ENCODE data around the gene GLTPD2. TPM values are rescaled to one million over a fixed set of nuclear protein-coding genes. Genes with fewer than 3 reads are reported as not detected.

Gene GLTPD2
- total RNA-seq, 3 donors from 2014 or later, result not detected

DNA sequence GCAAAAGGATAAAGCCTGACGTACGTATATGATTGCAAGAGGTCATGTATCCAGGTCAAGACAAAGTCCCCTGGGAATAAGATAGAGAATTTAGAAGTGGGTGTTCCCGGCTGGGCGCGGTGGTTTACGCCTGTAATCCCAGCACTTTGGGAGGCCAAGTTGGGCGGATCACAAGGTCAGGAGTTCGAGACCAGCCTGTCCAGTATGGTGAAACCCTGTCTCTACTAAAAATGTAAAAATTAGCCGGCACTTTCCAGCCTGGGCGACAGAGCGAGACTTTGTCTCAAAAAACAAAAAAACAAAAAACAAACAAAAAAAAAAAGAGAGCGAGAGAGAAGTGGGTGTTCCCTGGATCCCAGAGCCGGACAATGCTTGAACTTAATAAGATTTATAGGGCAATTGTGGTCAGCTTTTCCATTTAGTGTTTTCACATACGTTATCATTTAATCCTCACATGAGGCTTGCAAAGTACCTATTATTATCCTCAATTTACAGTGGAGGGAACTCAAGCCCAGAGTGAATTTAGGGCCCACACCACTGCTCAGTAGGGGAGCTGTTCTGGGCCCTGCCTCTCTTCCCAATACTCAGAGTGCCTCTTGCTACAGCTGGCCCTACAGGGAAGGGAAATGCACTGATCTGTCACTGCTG is 481 bp upstream of the GLTPD2 start:
- H3K4me3 ChIP-seq, result peak overlapping the region in 2 of 3 donors; percentile 79 to 92
- intact Hi-C loops (cut with DNase I; ENCODE audit: low total_unique reads), result loop anchor here (5.0 kb wide), 1 partner anchor 104 kb away; no protein-coding TSS in a partner anchor
- H3K27ac ChIP-seq, result peak overlapping the region in 1 of 2 donors; percentile 97
- TF ChIP-seq POLR2A (IDR thresholded peaks at IDR 0.05) (no peak), CTCF (IDR thresholded peaks at IDR 0.05) (no peak), POLR2AphosphoS5 (IDR thresholded peaks at IDR 0.05) (no peak)
- H3K36me3 ChIP-seq, result no peaks in the 10 kb centered on the region
- no peak for DNase-seq (ENCODE audit: low spot score in 2 of 2)
- H3K9me3 ChIP-seq, result no peaks in the 10 kb centered on the region
- H3K27me3 ChIP-seq, result peaks cover 0 to 10% of the 10 kb centered on the region in 2 donors
- H3K4me1 ChIP-seq, result peaks cover 0 to 7% of the 10 kb centered on the region in 2 donors

DNA sequence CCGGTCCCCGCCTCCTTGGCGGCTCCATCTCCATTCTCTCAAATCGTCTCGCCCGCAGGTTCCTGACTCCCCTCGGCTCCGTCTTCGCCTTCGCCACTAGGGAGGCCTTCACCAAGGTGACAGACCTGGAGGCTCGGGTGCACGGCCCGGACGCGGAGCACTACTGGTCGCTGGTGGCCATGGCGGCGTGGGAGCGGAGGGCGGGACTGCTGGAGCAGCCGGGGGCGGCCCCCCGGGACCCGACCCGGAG is 862 bp downstream of the GLTPD2 start:
- no peaks in the 10 kb centered on the region for H3K9me3 ChIP-seq
- no peak for DNase-seq (ENCODE audit: low spot score in 2 of 2)
- peaks cover 0 to 1% of the 10 kb centered on the region in 2 donors for H3K27me3 ChIP-seq
- peak overlapping the region; percentile 91 to 97 for H3K27ac ChIP-seq
- H3K4me1 ChIP-seq, result peaks cover 0 to 7% of the 10 kb centered on the region in 2 donors
- peak overlapping the region; percentile 63 to 92 (median 79) for H3K4me3 ChIP-seq
- H3K36me3 ChIP-seq, result no peaks in the 10 kb centered on the region
- intact Hi-C loops (cut with DNase I; ENCODE audit: low total_unique reads), result loop anchor here (5.0 kb wide), 1 partner anchor 103 kb away; no protein-coding TSS in a partner anchor
- TF ChIP-seq CTCF (IDR thresholded peaks at IDR 0.05) (no peak), POLR2AphosphoS5 (IDR thresholded peaks at IDR 0.05) (no peak), POLR2A (IDR thresholded peaks at IDR 0.05) (no peak)

DNA sequence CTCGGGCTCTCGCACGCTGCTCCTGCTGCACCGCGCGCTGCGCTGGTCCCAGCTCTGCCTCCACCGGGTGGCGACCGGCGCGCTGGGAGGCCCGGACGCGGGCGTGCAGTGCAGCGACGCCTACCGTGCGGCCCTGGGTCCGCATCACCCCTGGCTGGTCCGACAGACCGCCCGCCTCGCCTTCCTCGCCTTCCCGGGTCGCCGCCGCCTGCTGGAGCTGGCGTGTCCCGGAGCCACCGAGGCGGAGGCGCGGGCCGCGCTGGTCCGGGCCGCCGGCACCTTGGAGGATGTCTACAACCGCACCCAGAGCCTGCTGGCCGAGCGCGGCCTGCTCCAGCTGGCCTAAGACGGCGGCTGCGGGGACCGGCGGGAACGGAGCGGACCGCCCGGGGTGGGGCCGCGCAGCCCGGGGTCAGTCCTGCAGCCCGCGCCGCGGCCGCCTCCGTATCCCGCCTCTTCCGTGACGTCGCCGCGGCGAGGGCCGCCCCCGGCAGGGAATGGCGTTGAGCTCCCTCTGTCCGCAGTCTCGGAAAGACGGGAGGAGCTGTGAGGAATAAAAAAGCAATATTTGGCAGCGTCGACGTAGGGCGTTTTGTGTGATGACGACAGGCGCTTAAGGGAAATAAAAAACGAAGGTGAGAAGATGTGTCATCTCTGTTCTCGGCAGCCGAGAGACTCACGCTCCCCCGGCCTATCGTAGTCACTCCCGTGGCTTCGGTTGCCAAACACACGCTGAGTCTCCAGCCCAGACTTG is 1.4 kb downstream of the GLTPD2 start:
- intact Hi-C loops (cut with DNase I; ENCODE audit: low total_unique reads), result loop anchor here (5.0 kb wide), 1 partner anchor 102 kb away; no protein-coding TSS in a partner anchor
- Histone ChIP-seq H3K4me1 (peaks cover 0 to 7% of the 10 kb centered on the region in 2 donors), H3K9me3 (no peaks in the 10 kb centered on the region), H3K27ac (peak overlapping the region; percentile 91 to 97), H3K36me3 (no peaks in the 10 kb centered on the region), H3K27me3 (no peaks in the 10 kb centered on the region), H3K4me3 (peak overlapping the region; percentile 63 to 92 (median 79))
- peak; percentile 75 to 80 for DNase-seq (ENCODE audit: low spot score in 2 of 2)
- TF ChIP-seq POLR2AphosphoS5 (IDR thresholded peaks at IDR 0.05), result peak; percentile 66 to 89 (median 68)
- peak; percentile 52 for TF ChIP-seq POLR2A (IDR thresholded peaks at IDR 0.05)
- peak; percentile 39 to 90 (median 53) for TF ChIP-seq CTCF (IDR thresholded peaks at IDR 0.05)

DNA sequence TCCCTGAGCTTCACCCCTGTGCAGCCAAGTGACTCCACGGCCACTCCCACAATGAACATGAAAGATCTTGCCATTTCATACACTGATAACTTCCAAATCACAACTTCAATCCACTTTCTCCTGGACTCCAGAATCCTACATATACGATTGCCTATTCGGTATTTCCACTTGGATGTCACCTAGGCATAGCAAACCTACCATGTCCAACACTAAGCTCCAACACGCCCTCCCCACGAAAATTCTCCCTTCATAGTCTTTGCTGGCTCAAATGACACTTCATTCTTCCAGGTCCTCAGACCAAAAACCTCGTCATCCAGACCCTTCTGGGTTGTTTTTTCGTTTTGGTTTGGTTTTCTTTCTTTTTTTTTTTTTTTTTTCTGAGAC is 1.9 kb downstream of the GLTPD2 start:
- intact Hi-C loops (cut with DNase I; ENCODE audit: low total_unique reads), result no loop called here
- H3K36me3 ChIP-seq, result no peaks in the 10 kb centered on the region
- TF ChIP-seq POLR2AphosphoS5 (IDR thresholded peaks at IDR 0.05) (no peak), CTCF (IDR thresholded peaks at IDR 0.05) (no peak), POLR2A (IDR thresholded peaks at IDR 0.05) (no peak)
- no peak for DNase-seq (ENCODE audit: low spot score in 2 of 2)
- H3K27me3 ChIP-seq, result no peaks in the 10 kb centered on the region
- H3K9me3 ChIP-seq, result no peaks in the 10 kb centered on the region
- H3K27ac ChIP-seq, result peak overlapping the region; percentile 91 to 97
- H3K4me1 ChIP-seq, result peaks cover 0 to 4% of the 10 kb centered on the region in 2 donors
- H3K4me3 ChIP-seq, result peak overlapping the region; percentile 63 to 92 (median 79)

GRCh38 chr17:4795168-4795567 is 6.4 kb downstream of the GLTPD2 start:
- intact Hi-C loops (cut with DNase I; ENCODE audit: low total_unique reads), result no loop called here
- Histone ChIP-seq H3K4me1 (peaks cover 0 to 7% of the 10 kb centered on the region in 2 donors), H3K36me3 (no peaks in the 10 kb centered on the region), H3K27me3 (no peaks in the 10 kb centered on the region), H3K4me3 (no peak overlapping the region), H3K9me3 (no peaks in the 10 kb centered on the region), H3K27ac (peak overlapping the region; percentile 79 to 88)
- no peak for DNase-seq (ENCODE audit: low spot score in 2 of 2)
- TF ChIP-seq CTCF (IDR thresholded peaks at IDR 0.05), result no peak
- no peak for TF ChIP-seq POLR2AphosphoS5 (IDR thresholded peaks at IDR 0.05)
- TF ChIP-seq POLR2A (IDR thresholded peaks at IDR 0.05), result no peak
